Spleen (tissue), 7 donors: ENCODE results near the gene GNB3.
"Not testable (repeated sequence)": the region's sequence is repeated elsewhere in the genome, so short reads cannot be mapped to it uniquely, and the experiment has no call there.

Source experiments
- POLR2AphosphoS5 ChIP-seq, 3 donors: sonication (generic); formaldehyde crosslinking; IDR thresholded peaks; one replicate each; pipeline ENCODE4 v1.5.1; 2017; ENCODE audit warnings: antibody characterized with exemption in 3 of 3
- TF ChIP-seq, protein P1 (sequence below), 11 experiments: fragments of 200-600 bp in 7 of 11; fragments of 450-650 bp in 4 of 11; sonication (generic) in 4 of 11; IDR thresholded peaks in 8 of 11; conservative IDR thresholded peaks in 3 of 11; 1 replicate in 7 of 11; 2 replicates in 4 of 11; pipeline versions ENCODE4 v1.4.0 to v1.8.0; 2016 to 2021; ENCODE audit warnings: antibody characterized with exemption in 11 of 11, inconsistent platforms in 4 of 11, mild to moderate bottlenecking in 1 of 11
- donor health status: DM: no; HTN: no; CAD: no; lungs with moderate emphysema.
- donor health status: DM: no; HTN: no; CAD: no.
- donor health status: DM: no; HTN: no; CAD: no.

DNA sequence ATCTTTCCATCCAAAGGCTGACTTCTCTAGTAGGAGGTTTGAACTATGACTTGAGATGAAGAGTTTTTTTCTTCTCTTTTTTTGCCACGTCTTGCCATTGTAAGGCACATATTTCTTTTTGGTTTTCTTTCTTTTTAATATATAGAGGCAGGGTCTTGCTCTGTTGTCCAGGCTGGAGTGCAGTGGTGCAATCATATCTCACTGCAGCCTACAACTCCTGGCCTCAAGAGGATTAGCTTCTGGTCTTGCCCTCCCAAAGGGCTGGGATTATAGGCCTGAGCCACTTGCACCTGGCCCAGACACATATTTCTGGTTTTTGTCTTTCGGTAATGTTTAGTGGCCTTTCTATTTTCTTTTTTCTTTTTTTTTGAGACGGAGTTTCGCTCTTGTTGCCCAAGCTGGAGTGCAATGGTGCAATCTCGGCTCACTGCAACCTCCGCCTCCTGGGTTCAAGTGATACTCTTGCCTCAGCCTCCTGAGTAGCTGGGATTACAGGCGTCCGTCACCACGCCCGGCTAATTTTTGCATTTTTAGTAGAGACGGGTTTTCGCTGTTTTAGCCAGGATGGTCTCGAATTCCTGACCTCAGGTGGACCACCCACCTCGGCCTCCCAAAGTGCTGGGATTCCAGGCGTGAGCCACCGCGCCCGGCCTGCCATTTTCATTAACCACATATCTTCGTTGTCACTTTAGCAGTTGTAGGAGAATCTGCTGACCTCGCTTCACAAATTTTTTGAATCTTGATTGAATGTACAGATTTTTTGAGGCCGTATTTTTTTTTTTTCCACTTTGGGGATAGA lies 49.2 kb downstream of the GNB3 start:
- TF ChIP-seq POLR2AphosphoS5 (IDR thresholded peaks at IDR 0.05), result not testable (repeated sequence)
- TF ChIP-seq, protein P1, sequence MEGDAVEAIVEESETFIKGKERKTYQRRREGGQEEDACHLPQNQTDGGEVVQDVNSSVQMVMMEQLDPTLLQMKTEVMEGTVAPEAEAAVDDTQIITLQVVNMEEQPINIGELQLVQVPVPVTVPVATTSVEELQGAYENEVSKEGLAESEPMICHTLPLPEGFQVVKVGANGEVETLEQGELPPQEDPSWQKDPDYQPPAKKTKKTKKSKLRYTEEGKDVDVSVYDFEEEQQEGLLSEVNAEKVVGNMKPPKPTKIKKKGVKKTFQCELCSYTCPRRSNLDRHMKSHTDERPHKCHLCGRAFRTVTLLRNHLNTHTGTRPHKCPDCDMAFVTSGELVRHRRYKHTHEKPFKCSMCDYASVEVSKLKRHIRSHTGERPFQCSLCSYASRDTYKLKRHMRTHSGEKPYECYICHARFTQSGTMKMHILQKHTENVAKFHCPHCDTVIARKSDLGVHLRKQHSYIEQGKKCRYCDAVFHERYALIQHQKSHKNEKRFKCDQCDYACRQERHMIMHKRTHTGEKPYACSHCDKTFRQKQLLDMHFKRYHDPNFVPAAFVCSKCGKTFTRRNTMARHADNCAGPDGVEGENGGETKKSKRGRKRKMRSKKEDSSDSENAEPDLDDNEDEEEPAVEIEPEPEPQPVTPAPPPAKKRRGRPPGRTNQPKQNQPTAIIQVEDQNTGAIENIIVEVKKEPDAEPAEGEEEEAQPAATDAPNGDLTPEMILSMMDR (IDR thresholded peaks at IDR 0.05 in 8 of 11, conservative IDR thresholded peaks at IDR 0.05 in 3 of 11), result not testable (repeated sequence)
